ENCODE data around the gene C19orf73. TPM values are rescaled to one million over a fixed set of nuclear protein-coding genes. Genes with fewer than 3 reads are reported as not detected.
A peak's percentile ranks its signal among the peaks of the same experiment; 100 is the strongest.

The C19orf73 gene
- total and polyA plus RNA-seq, 9 of the 15 experiments (the other 6 are each of a cell fraction or from before 2014, with no cell fraction given): 0.08 to 7.4 (median 1.4) TPM

- TF ChIP-seq ZBTB43 (CRISPR knock-in tag; IDR thresholded peaks at IDR 0.05): 0 out of 2 replicates have a peak, but pooled peaks have one; percentile 67
- TF ChIP-seq HNRNPK (IDR thresholded peaks at IDR 0.05; ENCODE audit: low read depth, low read length, poor library complexity, severe bottlenecking): no peak
- no peak for TF ChIP-seq CBX2 (IDR thresholded peaks at IDR 0.05; ENCODE audit: insufficient read depth, low read length, poor library complexity, severe bottlenecking)
- no peak for TF ChIP-seq SRSF3 (IDR thresholded peaks at IDR 0.05; ENCODE audit: insufficient read depth, low read length)
- TF ChIP-seq ZNF707 (CRISPR knock-in tag; conservative IDR thresholded peaks at IDR 0.05): no peak
- no peak for TF ChIP-seq ZNF253 (CRISPR knock-in tag; conservative IDR thresholded peaks at IDR 0.05)
- peak; percentile 64; the same call in 1 of the 2 replicates for TF ChIP-seq ZFP91 (CRISPR knock-in tag; IDR thresholded peaks at IDR 0.05)
- peak; percentile 67; the same call in 1 of the 2 replicates for TF ChIP-seq PML (IDR thresholded peaks at IDR 0.05; ENCODE audit: low read length)
- peak; percentile 19; the same call in 1 of the 2 replicates for TF ChIP-seq ZBTB40 (IDR thresholded peaks at IDR 0.05)
- TF ChIP-seq ZBTB40 (CRISPR knock-in tag; IDR thresholded peaks at IDR 0.05): no peak
- TF ChIP-seq RBM39 (optimal IDR thresholded peaks at IDR 0.05; ENCODE audit: low read depth, low read length): no peak
- no peak for TF ChIP-seq NCOA1 (IDR thresholded peaks at IDR 0.05; ENCODE audit: low read depth)
- peak; percentile 81 for TF ChIP-seq SAP30 (IDR thresholded peaks at IDR 0.05; ENCODE audit: borderline replicate concordance, insufficient read depth, low read depth, low read length, poor library complexity, severe bottlenecking)
- TF ChIP-seq RBFOX2 (IDR thresholded peaks at IDR 0.05; ENCODE audit: low read depth, low read length): peak; percentile 100
These were observed 33.7 kb downstream of the C19orf73 start, which contains the start of gene SNRNP70 (continued) for GRCh38 chr19:49085020-49085867.

Data from K562 (cell line).